HG02588 (cell line): Measurements from ENCODE around the gene CACNG3.

Source experiments
- ATAC-seq: cut with Tn5 transposase; IDR thresholded peaks from one replicate; pipeline ENCODE4 v1.9.1; 2021; ENCODE audit warnings: mild to moderate bottlenecking, moderate library complexity; ENCODE audit not compliant: unreplicated experiment

The CACNG3 gene

DNA sequence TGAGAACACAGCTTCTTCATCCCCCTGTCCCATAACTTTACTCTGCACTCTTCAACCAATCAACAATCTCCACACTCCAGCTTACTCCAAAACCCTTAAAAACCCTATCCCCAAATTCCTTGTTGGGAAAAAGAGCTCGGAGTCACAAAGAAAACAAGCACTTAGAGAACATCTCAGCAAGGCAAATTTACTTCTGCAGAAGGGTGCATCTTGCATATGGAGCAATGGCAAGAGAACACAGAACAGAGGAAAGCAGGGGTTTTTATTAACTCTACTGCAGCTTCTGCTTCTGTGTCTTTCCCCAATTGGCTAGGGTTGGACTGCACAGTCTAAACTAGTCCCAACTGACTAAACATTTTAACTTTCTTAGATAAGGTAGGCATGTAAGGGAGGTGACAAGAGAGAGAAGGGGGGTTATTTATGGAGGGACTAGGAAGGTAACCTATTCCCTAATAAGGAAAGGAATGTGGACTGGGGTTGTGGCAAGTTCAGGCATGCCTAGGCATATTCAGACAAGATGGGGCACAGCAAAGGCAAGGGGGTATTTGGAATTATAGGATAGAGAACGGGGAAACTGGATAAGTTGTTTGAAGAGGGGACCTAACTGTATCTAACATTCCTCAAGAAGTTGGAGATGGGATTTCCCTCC is 125.5 kb downstream of the CACNG3 start:
- ATAC-seq: no peak

DNA sequence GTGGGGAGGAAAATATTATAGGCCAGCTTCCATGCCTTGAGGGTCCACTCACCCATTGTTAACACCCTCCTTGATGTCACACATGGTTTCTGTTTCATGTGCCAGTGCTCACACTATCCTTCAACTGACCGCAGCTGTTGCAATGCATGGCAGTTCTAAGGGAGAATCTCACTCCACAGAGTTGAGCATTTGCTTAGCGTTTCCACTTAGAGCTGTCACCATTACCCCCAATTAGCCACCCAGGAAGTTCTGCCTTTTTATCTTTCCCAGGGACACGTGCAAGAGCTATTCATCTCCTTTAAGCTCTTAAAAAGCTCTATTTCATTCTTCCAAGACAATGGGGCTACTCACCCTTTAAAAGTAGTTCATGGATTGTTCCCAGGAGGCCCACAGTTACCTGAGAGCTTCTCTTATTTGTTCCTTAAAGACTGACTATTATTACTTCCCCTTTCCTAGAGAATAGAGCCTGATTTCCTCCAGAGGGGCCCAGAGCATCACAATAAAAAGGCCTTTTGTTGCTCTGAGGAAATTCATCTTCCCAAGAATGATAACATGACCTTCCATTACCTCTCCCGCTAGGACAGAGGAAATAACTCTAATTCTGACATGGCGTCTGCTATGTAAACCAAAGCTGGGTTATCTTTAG is 126.8 kb downstream of the CACNG3 start:
- ATAC-seq: no peak

DNA sequence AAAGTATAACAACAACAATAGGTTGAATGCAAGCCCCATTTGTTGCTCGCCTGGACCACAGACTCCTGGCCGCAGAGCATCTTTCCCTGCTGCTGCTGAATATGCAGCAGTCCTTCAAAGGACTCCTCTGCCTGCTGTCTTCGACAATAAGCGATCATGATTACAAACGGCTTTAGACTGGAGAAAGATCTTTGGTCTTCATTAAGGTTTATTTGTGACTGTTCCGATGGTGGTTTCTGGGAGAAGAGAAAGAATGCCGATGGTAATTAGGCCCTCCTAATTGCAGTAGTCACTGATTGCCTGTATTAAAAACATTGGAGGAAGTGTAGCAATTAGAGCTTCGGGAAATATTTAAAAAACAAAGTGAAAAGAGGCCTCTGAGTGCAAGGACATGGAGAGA is 138.2 kb downstream of the CACNG3 start:
- ATAC-seq: no peak

DNA sequence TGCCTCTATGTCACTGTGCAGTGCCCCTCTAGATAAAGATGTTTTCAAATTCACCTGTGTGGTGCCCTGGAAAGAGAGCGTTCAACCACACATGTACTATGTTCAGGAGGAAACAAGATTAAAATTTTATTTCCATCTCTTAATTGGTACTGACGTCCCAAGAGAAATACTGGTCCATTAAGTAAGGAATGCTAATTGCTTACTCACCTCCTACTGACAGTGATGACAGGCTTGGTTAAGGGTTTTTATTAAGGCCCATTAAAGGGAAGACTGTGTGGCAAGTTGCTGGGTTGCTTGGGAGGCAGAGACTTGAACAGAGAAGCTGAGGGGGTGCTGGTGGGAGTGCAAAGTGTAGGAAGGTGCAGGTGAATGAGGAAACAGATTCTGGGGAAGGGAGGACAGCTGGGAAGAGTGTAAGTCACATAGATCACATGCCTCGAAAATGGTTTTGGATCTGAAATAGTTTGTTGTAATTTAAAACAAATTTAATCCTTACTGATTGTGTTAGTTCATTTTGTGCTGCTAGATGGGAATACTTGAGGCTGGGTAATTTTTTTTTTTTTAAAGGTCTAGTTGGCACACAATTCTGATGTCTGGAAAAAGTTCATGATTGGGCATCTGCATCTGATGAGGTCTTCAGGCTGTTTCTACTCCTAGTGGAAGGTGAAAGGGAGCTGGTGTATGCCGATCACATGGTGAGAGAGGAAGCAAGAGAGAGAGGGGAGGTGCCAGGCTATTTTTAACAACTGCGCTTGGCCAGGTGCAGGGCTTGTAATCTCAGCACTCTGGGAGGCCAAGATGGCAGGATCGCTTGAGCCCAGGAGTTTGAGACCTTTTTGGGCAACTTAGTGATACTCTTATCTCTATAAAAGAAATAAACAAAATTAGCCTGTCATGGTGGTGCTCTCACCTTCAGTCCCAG is 140.5 kb downstream of the CACNG3 start:
- no peak for ATAC-seq

DNA sequence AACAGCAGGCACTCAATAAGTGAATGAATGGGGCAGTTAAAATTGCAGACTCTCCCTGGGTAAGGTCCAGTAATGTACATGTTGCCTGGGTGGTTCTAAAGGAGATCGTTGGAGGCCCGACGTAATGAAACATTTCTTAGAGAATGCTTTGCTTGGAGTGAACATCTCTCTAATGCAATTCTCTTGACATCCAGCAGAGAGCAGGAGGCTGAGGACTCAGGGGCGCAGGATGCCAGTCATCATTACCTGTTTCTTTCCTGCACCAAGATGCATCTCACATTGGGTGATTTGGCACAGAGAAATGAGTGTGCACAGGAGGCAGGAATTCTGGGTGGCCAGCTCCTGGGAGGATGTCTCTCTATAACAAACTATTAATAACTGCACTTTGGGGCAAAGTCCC is 152.9 kb downstream of the CACNG3 start:
- no peak for ATAC-seq
